Mesenchymal stem cell (in vitro differentiated cells and primary cell): ENCODE measurements around the gene CAVIN2.
"Not testable (repeated sequence)": the region's sequence is repeated elsewhere in the genome, so short reads cannot be mapped to it uniquely, and the experiment has no call there.

ENCODE experiments used
- DNase-seq: peaks from one replicate; pipeline ENCODE4 v3.0.0-alpha.2; 2013
- H2AFZ ChIP-seq: one replicate; pipeline ENCODE4 v1.6.1; 2013; ENCODE audit warnings: low read depth, mild to moderate bottlenecking, control low read depth, inconsistent platforms, low read length, moderate library complexity
- H2AK5ac ChIP-seq: 2 replicates; pipeline ENCODE4 v1.6.1; 2013; ENCODE audit warnings: low read length, moderate library complexity, mild to moderate bottlenecking, inconsistent platforms; ENCODE audit not compliant: severe bottlenecking
- H2BK120ac ChIP-seq: one replicate; pipeline ENCODE4 v1.6.1; 2013; ENCODE audit warnings: low read depth, mild to moderate bottlenecking, inconsistent platforms, low read length, moderate library complexity
- H2BK12ac ChIP-seq, 2 experiments: one replicate each; pipeline ENCODE4 v1.6.1; 2013; ENCODE audit warnings: inconsistent platforms in 2 of 2, low read length in 2 of 2, mild to moderate bottlenecking in 2 of 2, moderate library complexity in 2 of 2, control low read depth in 1 of 2
- H2BK15ac ChIP-seq: one replicate; pipeline ENCODE4 v1.6.1; 2013; ENCODE audit warnings: mild to moderate bottlenecking, low read depth, inconsistent platforms; ENCODE audit not compliant: poor library complexity, severe bottlenecking
- H2BK5ac ChIP-seq: 2 replicates; pipeline ENCODE4 v1.6.1; 2013; ENCODE audit warnings: low read depth, mild to moderate bottlenecking, low read length, control low read depth, inconsistent platforms; ENCODE audit not compliant: poor library complexity, severe bottlenecking
- H3K14ac ChIP-seq, 2 experiments: one replicate each; pipeline ENCODE4 v1.6.1; 2013; ENCODE audit warnings: inconsistent platforms in 2 of 2, low read length in 2 of 2, control low read depth in 1 of 2, mild to moderate bottlenecking in 1 of 2, moderate library complexity in 1 of 2
- H3K18ac ChIP-seq, 2 experiments: one replicate each; pipeline ENCODE4 v1.6.1; 2013; ENCODE audit warnings: inconsistent platforms in 2 of 2, low read length in 2 of 2, control low read depth in 1 of 2, low read depth in 1 of 2, mild to moderate bottlenecking in 1 of 2
- H3K23ac ChIP-seq, 2 experiments: one replicate each; pipeline ENCODE4 v1.6.1; 2013; ENCODE audit warnings: inconsistent platforms in 2 of 2, low read length in 2 of 2, mild to moderate bottlenecking in 2 of 2, moderate library complexity in 2 of 2, control low read depth in 1 of 2
- H3K27ac ChIP-seq: 2 replicates; pipeline ENCODE4 v1.5.1; 2013; ENCODE audit warnings: mild to moderate bottlenecking, moderate library complexity, low read length, control low read depth, inconsistent platforms; ENCODE audit not compliant: poor library complexity, severe bottlenecking
- H3K27me3 ChIP-seq, 2 experiments: 2 replicates each; pipeline versions ENCODE4 v1.6.1 to v1.7.0; 2013; ENCODE audit warnings: low read length in 2 of 2, mild to moderate bottlenecking in 2 of 2, moderate library complexity in 2 of 2, control low read depth in 1 of 2, inconsistent platforms in 1 of 2; ENCODE audit not compliant: control insufficient read depth in 1 of 2, insufficient read depth in 1 of 2
- H3K36me3 ChIP-seq, 2 experiments: 2 replicates each; pipeline versions ENCODE4 v1.6.1 to v1.7.0; 2013; ENCODE audit warnings: low read length in 2 of 2, control low read depth in 1 of 2, inconsistent platforms in 1 of 2, low read depth in 1 of 2, mild to moderate bottlenecking in 1 of 2; ENCODE audit not compliant: insufficient read depth in 2 of 2, control insufficient read depth in 1 of 2
- H3K4ac ChIP-seq, 2 experiments: one replicate each; pipeline ENCODE4 v1.6.1; 2013; ENCODE audit warnings: inconsistent platforms in 2 of 2, low read length in 2 of 2, mild to moderate bottlenecking in 2 of 2, moderate library complexity in 2 of 2, control low read depth in 1 of 2, low read depth in 1 of 2
- H3K4me1 ChIP-seq: 2 replicates; pipeline ENCODE4 v1.6.1; 2013; ENCODE audit warnings: low read depth, low read length, control low read depth; ENCODE audit not compliant: control insufficient read depth, insufficient read depth
- H3K4me2 ChIP-seq: 2 replicates; pipeline ENCODE4 v1.6.1; 2013; ENCODE audit warnings: low read length, mild to moderate bottlenecking, inconsistent platforms; ENCODE audit not compliant: poor library complexity, severe bottlenecking
- H3K4me3 ChIP-seq, 2 experiments: 2 replicates each; pipeline versions ENCODE4 v1.5.1 to v1.7.0; 2013; ENCODE audit warnings: low read length in 2 of 2, mild to moderate bottlenecking in 2 of 2, control low read depth in 1 of 2, low read depth in 1 of 2; ENCODE audit not compliant: insufficient read depth in 1 of 2
- H3K79me1 ChIP-seq: replicated peaks from 2 replicates; pipeline ENCODE4 v1.6.1; 2013; ENCODE audit warnings: mild to moderate bottlenecking, control low read depth, low read length, inconsistent platforms; ENCODE audit not compliant: poor library complexity, severe bottlenecking
- H3K9ac ChIP-seq: 2 replicates; pipeline ENCODE4 v1.7.0; 2013; ENCODE audit warnings: mild to moderate bottlenecking, low read length, moderate library complexity
- H3K9me3 ChIP-seq: 2 replicates; pipeline ENCODE4 v1.7.0; 2013; ENCODE audit warnings: mild to moderate bottlenecking, low read length; ENCODE audit not compliant: control insufficient read depth
- H4K8ac ChIP-seq: one replicate; pipeline ENCODE4 v1.6.1; 2013; ENCODE audit warnings: inconsistent platforms, mild to moderate bottlenecking, low read length, moderate library complexity
- H4K91ac ChIP-seq: one replicate; pipeline ENCODE4 v1.6.1; 2013; ENCODE audit warnings: mild to moderate bottlenecking, low read length, inconsistent platforms
- WGBS: methylation state at CpG from one replicate; pipeline ENCODE4 v1.1.7; 2013; ENCODE audit warnings: mixed read lengths; 5-methylcytosine and 5-hydroxymethylcytosine counted together

CAVIN2 gene

DNA sequence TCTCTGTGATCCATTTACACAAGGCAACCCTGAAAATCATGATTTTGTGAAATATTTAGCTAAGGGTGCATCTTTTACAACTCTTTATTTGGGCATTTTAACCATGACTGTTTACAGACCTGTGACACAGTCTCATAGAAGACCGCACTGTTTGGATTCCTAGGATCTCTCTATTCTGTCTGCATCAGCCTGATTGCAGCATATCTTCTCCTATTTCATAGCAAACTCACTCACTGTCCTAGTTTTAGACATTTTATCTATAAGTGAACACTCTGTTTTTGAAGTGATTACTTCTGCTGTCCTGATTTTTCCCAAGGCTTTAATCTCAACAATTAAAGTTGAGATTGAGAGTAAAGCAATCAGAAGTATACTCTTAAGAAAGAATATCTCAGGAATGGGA is 56.2 kb downstream of the CAVIN2 start:
- Histone ChIP-seq H3K14ac (no peak overlapping the region), H3K27ac (no peak overlapping the region), H3K18ac (no peak overlapping the region), H2BK5ac (no peak overlapping the region), H3K27me3 (no peaks in the 10 kb centered on the region), H3K4me3 (no peak overlapping the region), H2AFZ (no peak overlapping the region), H3K36me3 (no peaks in the 10 kb centered on the region), H3K9me3 (no peaks in the 10 kb centered on the region), H2BK12ac (no peak overlapping the region), H2BK120ac (no peak overlapping the region), H3K4me1 (no peaks in the 10 kb centered on the region), H2BK15ac (no peak overlapping the region), H4K91ac (no peak overlapping the region), H3K4ac (no peak overlapping the region), H4K8ac (no peak overlapping the region), H3K23ac (no peak overlapping the region), H3K79me1 (no peaks in the 10 kb centered on the region), H3K9ac (no peak overlapping the region), H3K4me2 (no peak overlapping the region), H2AK5ac (no peak overlapping the region)
- WGBS, result 92% methylated on average over 1 of the region's 1 CpG
- DNase-seq, result peak; percentile 61

DNA sequence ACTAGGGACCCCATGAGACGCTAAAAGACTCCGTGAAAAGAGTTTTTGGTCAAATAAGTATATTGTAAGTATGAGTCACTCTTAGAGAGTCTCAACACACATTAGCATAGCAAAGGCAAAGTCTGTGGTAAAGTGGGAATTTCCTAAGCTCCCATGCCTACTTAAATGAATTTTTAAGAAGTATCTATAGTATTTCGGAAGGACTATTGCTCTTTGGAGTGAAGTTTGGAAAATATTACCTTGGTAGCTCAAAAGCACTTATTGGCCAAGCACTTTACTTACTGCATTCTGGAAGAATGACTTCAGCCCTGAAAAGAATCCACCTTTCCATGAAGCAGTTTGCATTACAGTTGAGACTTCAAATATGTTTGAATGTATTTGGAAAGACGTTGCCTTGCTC is 57.1 kb downstream of the CAVIN2 start:
- no peak overlapping the region for H2BK120ac ChIP-seq
- no peaks in the 10 kb centered on the region for H3K79me1 ChIP-seq
- H3K9ac ChIP-seq, result no peak overlapping the region
- no peak overlapping the region for H3K4ac ChIP-seq
- no peak overlapping the region for H2BK5ac ChIP-seq
- H3K4me2 ChIP-seq, result no peak overlapping the region
- H3K14ac ChIP-seq, result no peak overlapping the region
- H2AK5ac ChIP-seq, result no peak overlapping the region
- no peaks in the 10 kb centered on the region for H3K36me3 ChIP-seq
- peak overlapping the region in 1 of 2 experiments; percentile 48 for H3K18ac ChIP-seq
- H3K9me3 ChIP-seq, result no peaks in the 10 kb centered on the region
- no peak overlapping the region for H2AFZ ChIP-seq
- no peaks in the 10 kb centered on the region for H3K27me3 ChIP-seq
- no peak overlapping the region for H4K8ac ChIP-seq
- no peak overlapping the region for H3K4me3 ChIP-seq
- H3K23ac ChIP-seq, result no peak overlapping the region
- H2BK12ac ChIP-seq, result no peak overlapping the region
- DNase-seq, result peak; percentile 73
- WGBS, result 48% methylated on average over 1 of the region's 4 CpGs
- no peak overlapping the region for H2BK15ac ChIP-seq
- H3K4me1 ChIP-seq, result no peaks in the 10 kb centered on the region
- H3K27ac ChIP-seq, result no peak overlapping the region
- H4K91ac ChIP-seq, result no peak overlapping the region

DNA sequence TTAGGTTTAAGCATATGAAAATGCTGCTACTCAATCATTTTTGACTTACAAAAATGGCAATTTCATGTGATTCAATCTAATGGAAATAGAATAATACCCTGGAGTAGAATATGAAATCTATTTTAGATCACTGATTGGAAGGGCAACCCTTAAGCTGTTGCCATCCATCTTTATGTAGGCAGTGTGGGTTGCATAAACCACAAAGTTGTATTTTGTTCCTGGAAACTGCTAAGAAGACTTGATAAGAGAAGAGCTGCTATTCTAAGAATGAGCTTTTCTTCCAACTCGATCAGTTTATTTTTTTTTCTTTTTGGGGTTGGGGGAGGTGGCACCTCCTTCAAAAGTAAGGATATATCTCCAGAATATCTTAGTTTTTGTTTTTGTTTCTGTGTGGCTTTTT is 60.2 kb downstream of the CAVIN2 start:
- no peaks in the 10 kb centered on the region for H3K36me3 ChIP-seq
- peak; percentile 8 for DNase-seq

DNA sequence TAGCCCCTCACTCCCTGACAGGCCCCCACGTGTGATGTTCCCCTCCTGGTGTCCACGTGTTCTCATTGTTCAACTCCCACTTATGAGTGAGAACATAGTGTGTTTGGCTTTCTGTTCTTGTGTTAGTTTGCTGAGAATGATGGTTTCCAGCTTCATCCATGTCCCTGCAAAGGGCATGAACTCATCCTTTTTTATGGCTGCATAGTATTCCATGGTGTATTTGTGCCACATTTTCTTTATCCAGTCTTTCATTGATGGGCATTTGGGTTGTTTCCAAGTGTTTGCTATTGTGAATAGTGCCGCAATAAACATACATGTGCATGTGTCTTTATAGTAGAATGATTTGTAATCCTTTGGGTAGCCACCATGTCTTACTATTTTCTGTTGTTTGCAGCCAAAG is 61.2 kb downstream of the CAVIN2 start:
- H3K18ac ChIP-seq, H2BK15ac ChIP-seq, H3K79me1 ChIP-seq, H3K4me1 ChIP-seq, H2AK5ac ChIP-seq, H4K91ac ChIP-seq, H2BK5ac ChIP-seq, H3K23ac ChIP-seq, H3K9me3 ChIP-seq, H3K4me3 ChIP-seq, H3K4ac ChIP-seq, H2BK12ac ChIP-seq, H3K27ac ChIP-seq, H3K4me2 ChIP-seq, H3K9ac ChIP-seq, H2BK120ac ChIP-seq, H4K8ac ChIP-seq, H3K36me3 ChIP-seq, DNase-seq, H2AFZ ChIP-seq, H3K14ac ChIP-seq, H3K27me3 ChIP-seq: not testable (repeated sequence)
- 92% methylated on average over 3 of the region's 3 CpGs for WGBS

More for the DNA sequence above, 60.2 kb downstream of the CAVIN2 start:
- Histone ChIP-seq H3K79me1 (no peaks in the 10 kb centered on the region), H3K23ac (no peak overlapping the region), H3K4me1 (no peaks in the 10 kb centered on the region), H3K18ac (no peak overlapping the region), H2BK15ac (no peak overlapping the region), H2AFZ (no peak overlapping the region), H2BK12ac (no peak overlapping the region), H3K14ac (no peak overlapping the region), H2BK120ac (no peak overlapping the region), H3K9ac (no peak overlapping the region), H3K27ac (no peak overlapping the region), H3K9me3 (no peaks in the 10 kb centered on the region), H3K4me2 (no peak overlapping the region), H3K27me3 (no peaks in the 10 kb centered on the region), H4K8ac (no peak overlapping the region), H3K4me3 (no peak overlapping the region), H2AK5ac (no peak overlapping the region), H4K91ac (no peak overlapping the region), H3K4ac (no peak overlapping the region), H2BK5ac (no peak overlapping the region)
- 82% methylated on average over 1 of the region's 1 CpG for whole genome bisulfite sequencing
